Measurements from ENCODE around the gene SMPD3.

DNA sequence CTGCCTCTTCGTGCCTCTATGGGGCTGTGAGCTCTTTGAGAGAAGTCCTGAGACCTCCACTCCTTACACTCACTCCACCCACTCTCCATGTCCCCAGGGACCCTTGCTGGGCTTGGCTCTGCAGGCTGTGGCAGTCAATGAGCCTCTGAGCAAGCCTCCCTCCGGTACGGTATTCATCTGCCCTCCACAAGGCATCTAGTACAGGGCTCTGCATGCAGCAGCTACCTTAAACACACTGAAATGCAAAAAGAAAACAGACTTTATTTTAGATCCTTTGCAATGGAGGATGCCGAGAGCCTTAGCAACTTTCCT lies 38.9 kb upstream of the SMPD3 start:
- no peak for TF ChIP-seq POLR2A (IDR thresholded peaks at IDR 0.05)
- TF ChIP-seq, protein P1, sequence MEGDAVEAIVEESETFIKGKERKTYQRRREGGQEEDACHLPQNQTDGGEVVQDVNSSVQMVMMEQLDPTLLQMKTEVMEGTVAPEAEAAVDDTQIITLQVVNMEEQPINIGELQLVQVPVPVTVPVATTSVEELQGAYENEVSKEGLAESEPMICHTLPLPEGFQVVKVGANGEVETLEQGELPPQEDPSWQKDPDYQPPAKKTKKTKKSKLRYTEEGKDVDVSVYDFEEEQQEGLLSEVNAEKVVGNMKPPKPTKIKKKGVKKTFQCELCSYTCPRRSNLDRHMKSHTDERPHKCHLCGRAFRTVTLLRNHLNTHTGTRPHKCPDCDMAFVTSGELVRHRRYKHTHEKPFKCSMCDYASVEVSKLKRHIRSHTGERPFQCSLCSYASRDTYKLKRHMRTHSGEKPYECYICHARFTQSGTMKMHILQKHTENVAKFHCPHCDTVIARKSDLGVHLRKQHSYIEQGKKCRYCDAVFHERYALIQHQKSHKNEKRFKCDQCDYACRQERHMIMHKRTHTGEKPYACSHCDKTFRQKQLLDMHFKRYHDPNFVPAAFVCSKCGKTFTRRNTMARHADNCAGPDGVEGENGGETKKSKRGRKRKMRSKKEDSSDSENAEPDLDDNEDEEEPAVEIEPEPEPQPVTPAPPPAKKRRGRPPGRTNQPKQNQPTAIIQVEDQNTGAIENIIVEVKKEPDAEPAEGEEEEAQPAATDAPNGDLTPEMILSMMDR (IDR thresholded peaks at IDR 0.05) = no peak

Measured in uterus (tissue), 2 donors.